ENCODE measurements around the gene OR52I1. TPM values are rescaled to one million over a fixed set of nuclear protein-coding genes. Genes with fewer than 3 reads are reported as not detected.

Gene OR52I1
- total RNA-seq, 1 experiment from 2014 or later: not detected

DNA sequence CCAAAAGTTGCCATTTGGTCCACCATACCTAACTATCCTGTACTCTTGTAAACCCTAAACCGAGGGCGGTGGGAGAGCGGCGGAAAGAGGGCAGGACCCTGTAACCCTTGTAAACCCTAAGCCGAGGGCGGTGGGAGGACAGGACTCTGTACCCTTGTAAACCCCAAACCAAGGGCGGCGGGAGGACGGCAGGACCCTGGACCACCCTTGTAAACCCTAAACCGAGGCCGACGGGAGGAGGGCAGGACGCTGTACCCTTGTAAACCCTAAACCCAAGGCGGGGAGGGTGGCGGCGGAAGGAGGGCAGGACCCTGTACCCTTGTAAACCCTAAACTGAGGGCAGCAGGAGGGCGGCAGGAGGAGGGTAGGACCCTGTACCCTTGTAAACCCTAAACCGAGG lies 24.8 kb upstream of the OR52I1 start:
- TF ChIP-seq, protein P1, sequence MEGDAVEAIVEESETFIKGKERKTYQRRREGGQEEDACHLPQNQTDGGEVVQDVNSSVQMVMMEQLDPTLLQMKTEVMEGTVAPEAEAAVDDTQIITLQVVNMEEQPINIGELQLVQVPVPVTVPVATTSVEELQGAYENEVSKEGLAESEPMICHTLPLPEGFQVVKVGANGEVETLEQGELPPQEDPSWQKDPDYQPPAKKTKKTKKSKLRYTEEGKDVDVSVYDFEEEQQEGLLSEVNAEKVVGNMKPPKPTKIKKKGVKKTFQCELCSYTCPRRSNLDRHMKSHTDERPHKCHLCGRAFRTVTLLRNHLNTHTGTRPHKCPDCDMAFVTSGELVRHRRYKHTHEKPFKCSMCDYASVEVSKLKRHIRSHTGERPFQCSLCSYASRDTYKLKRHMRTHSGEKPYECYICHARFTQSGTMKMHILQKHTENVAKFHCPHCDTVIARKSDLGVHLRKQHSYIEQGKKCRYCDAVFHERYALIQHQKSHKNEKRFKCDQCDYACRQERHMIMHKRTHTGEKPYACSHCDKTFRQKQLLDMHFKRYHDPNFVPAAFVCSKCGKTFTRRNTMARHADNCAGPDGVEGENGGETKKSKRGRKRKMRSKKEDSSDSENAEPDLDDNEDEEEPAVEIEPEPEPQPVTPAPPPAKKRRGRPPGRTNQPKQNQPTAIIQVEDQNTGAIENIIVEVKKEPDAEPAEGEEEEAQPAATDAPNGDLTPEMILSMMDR (IDR thresholded peaks at IDR 0.05; ENCODE audit: unreplicated experiment): no peak
- Mint-ChIP-seq H3K27ac (ENCODE audit: unreplicated experiment) (no peak overlapping the region), H3K4me3 (ENCODE audit: low read depth, unreplicated experiment) (no peak overlapping the region), H3K36me3 (ENCODE audit: insufficient read depth, unreplicated experiment) (no peaks in the 10 kb centered on the region), H3K27me3 (ENCODE audit: unreplicated experiment) (peaks cover 34% of the 10 kb centered on the region), H3K4me1 (ENCODE audit: low read depth, unreplicated experiment) (no peaks in the 10 kb centered on the region), H3K9me3 (ENCODE audit: low read depth, unreplicated experiment) (peaks cover 4% of the 10 kb centered on the region)
- DNase-seq: no peak
- BruUV-seq (replicated peaks): no TSS peak
- intact Hi-C loops (cut with micrococcal nuclease; ENCODE audit: unreplicated experiment): no loop called here
- CTCF ChIA-PET: no interaction called here

DNA sequence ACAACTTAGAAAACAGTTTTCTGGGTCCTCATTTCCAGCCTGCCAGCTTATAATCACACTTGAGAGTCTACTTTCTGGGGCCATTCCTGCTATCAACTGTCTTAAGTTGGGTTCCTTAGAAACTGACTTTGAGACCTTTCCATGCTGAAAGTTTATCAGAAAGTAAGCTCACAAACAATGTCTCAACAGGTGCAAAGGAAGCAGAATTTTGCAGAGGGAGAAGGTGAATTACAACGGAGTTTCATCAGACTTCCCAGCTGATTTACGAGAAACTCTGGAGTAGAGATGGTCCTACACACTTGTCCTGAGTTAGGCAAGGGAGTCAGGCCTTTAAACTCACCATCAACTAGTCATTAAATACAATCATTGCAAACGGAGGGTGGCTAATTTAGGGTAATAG lies 17.0 kb upstream of the OR52I1 start:
- no peak for DNase-seq
- H3K4me3 Mint-ChIP-seq (ENCODE audit: low read depth, unreplicated experiment): no peak overlapping the region
- CTCF ChIA-PET: interaction anchor here (0.6 kb wide), 1 partner anchor 196 kb away, joined by 3 read pairs; no protein-coding TSS in a partner anchor
- H3K27me3 Mint-ChIP-seq (ENCODE audit: unreplicated experiment): peaks cover 44% of the 10 kb centered on the region
- H3K9me3 Mint-ChIP-seq (ENCODE audit: low read depth, unreplicated experiment): no peaks in the 10 kb centered on the region
- intact Hi-C loops (cut with micrococcal nuclease; ENCODE audit: unreplicated experiment): no loop called here
- H3K36me3 Mint-ChIP-seq (ENCODE audit: insufficient read depth, unreplicated experiment): no peaks in the 10 kb centered on the region
- H3K27ac Mint-ChIP-seq (ENCODE audit: unreplicated experiment): no peak overlapping the region
- no TSS peak for BruUV-seq (replicated peaks)
- TF ChIP-seq, protein P1 (IDR thresholded peaks at IDR 0.05; ENCODE audit: unreplicated experiment): no peak
- no peaks in the 10 kb centered on the region for H3K4me1 Mint-ChIP-seq (ENCODE audit: low read depth, unreplicated experiment)

DNA sequence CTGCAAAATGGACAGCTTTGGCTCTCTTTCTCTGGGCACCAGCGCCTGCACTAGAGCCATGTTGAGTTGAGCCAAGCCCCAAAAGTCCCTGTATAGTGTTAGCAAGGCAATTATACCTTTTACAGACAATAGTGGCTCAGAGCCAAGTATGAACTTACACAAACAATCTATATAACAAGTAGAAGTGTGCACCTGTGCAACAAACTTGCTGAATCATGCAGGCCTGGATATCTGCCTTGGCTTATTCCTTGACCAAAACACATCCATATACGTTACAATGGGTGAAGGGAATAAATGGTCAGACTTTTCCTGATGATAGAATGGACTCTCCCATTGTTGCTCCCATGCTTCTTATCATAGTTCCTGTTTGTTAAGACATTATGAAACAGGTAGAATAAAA lies 16.1 kb upstream of the OR52I1 start:
- intact Hi-C loops (cut with micrococcal nuclease; ENCODE audit: unreplicated experiment): no loop called here
- Mint-ChIP-seq H3K4me3 (ENCODE audit: low read depth, unreplicated experiment) (no peak overlapping the region), H3K27ac (ENCODE audit: unreplicated experiment) (no peak overlapping the region), H3K36me3 (ENCODE audit: insufficient read depth, unreplicated experiment) (no peaks in the 10 kb centered on the region), H3K9me3 (ENCODE audit: low read depth, unreplicated experiment) (no peaks in the 10 kb centered on the region), H3K27me3 (ENCODE audit: unreplicated experiment) (peaks cover 44% of the 10 kb centered on the region), H3K4me1 (ENCODE audit: low read depth, unreplicated experiment) (no peaks in the 10 kb centered on the region)
- DNase-seq: no peak
- BruUV-seq (replicated peaks): no TSS peak
- CTCF ChIA-PET: no interaction called here
- TF ChIP-seq, protein P1 (IDR thresholded peaks at IDR 0.05; ENCODE audit: unreplicated experiment): no peak

DNA sequence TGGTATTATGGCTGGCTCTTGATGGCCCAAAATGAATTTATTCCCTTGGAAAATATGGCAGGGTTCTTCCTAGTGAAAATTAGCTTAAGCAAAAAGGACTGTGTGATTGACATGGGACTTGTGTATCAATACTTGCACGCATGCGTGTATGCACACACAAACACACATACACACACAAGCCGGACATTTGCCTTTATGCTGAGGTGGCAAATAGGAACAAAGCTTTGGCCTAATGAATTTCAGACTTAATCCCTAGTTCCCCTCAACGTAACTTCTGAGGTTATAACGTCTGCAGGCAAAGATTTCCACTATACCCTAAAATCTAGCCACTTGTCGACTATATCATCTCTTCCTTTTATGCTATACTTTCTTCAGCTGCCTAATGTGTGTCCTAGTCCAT lies 15.2 kb upstream of the OR52I1 start:
- Mint-ChIP-seq H3K9me3 (ENCODE audit: low read depth, unreplicated experiment) (no peaks in the 10 kb centered on the region), H3K4me1 (ENCODE audit: low read depth, unreplicated experiment) (no peaks in the 10 kb centered on the region), H3K27ac (ENCODE audit: unreplicated experiment) (no peak overlapping the region), H3K4me3 (ENCODE audit: low read depth, unreplicated experiment) (no peak overlapping the region), H3K36me3 (ENCODE audit: insufficient read depth, unreplicated experiment) (no peaks in the 10 kb centered on the region), H3K27me3 (ENCODE audit: unreplicated experiment) (peaks cover 50% of the 10 kb centered on the region)
- CTCF ChIA-PET: no interaction called here
- no peak for DNase-seq
- TF ChIP-seq, protein P1 (IDR thresholded peaks at IDR 0.05; ENCODE audit: unreplicated experiment): no peak
- BruUV-seq (replicated peaks): no TSS peak
- intact Hi-C loops (cut with micrococcal nuclease; ENCODE audit: unreplicated experiment): no loop called here

Data from Calu3 (cell line).